ENCODE data around the gene MOBP. TPM values are rescaled to one million over a fixed set of nuclear protein-coding genes. Genes with fewer than 3 reads are reported as not detected.

The MOBP gene
- total RNA-seq, 4 donors from 2014 or later = 0.08 to 0.47 TPM; not detected in 2

DNA sequence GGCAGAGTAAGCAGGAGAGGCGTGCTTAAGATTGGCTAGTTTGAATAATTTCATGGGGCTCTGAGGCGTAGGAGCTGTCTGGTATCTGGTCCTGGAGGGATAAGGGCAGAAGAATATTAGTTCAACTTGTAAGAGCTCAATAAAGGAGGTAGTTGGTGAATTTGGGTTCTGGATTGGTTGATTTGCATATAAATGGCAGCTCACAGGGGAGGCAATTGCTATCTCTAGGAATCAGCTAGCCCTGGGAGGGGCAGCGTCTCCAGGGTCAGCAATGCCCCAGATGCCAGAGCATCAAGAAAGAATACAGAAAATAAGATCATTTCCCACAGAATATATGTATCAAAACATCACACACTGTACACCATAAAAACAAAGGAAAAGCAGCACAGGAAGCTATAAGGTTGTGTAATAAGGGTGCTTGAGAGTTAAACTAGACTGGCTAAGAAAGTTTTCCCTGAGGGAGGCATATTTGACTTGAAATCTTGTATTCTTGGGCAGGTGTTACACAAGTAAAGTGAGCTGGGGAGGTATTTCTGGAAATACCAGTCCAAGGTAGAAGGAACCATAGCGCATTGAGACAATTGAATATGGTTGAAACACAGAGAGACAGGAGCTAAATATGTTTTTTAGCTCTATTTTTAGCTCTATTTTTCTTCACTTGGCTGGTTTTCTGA is 6.1 kb downstream of the MOBP start:
- peaks cover 19% of the 10 kb centered on the region for H3K27me3 ChIP-seq
- H3K4me1 ChIP-seq = no peaks in the 10 kb centered on the region
- TF ChIP-seq POLR2AphosphoS5 (IDR thresholded peaks at IDR 0.05) (no peak), POLR2A (IDR thresholded peaks at IDR 0.05) (no peak), EP300 (IDR thresholded peaks at IDR 0.05) (no peak)
- TF ChIP-seq, protein P1, sequence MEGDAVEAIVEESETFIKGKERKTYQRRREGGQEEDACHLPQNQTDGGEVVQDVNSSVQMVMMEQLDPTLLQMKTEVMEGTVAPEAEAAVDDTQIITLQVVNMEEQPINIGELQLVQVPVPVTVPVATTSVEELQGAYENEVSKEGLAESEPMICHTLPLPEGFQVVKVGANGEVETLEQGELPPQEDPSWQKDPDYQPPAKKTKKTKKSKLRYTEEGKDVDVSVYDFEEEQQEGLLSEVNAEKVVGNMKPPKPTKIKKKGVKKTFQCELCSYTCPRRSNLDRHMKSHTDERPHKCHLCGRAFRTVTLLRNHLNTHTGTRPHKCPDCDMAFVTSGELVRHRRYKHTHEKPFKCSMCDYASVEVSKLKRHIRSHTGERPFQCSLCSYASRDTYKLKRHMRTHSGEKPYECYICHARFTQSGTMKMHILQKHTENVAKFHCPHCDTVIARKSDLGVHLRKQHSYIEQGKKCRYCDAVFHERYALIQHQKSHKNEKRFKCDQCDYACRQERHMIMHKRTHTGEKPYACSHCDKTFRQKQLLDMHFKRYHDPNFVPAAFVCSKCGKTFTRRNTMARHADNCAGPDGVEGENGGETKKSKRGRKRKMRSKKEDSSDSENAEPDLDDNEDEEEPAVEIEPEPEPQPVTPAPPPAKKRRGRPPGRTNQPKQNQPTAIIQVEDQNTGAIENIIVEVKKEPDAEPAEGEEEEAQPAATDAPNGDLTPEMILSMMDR (IDR thresholded peaks at IDR 0.05) = no peak
- no peak for ATAC-seq
- no peak overlapping the region for H3K4me3 ChIP-seq
- 79 to 95% methylated on average over 3 to 4 of the region's 4 CpGs for WGBS, 2 donors (ENCODE audit: low coverage in 1 of 2)
- no peaks in the 10 kb centered on the region for H3K36me3 ChIP-seq
- no peak overlapping the region for H3K27ac ChIP-seq
- H3K9me3 ChIP-seq = peaks cover 0 to 7% (median 0%) of the 10 kb centered on the region in 3 donors

DNA sequence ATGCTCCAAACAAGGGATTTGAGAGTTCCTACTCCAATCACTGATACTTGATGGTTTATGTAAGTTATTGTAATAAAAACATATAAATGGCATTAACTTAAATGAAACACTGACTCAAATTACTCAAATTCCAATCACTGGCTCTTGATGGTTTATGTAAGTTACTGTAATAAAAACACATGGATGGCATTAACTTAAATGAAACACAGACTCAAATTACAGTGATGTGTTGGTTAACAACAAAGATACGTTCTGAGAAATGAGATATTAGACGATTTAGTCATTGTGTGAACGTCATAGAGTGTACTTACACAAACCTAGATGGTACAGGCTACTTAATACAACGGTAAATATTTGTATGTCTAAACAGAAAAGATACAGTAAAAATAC is 6.6 kb downstream of the MOBP start:
- Histone ChIP-seq H3K27me3 (peaks cover 19% of the 10 kb centered on the region), H3K36me3 (no peaks in the 10 kb centered on the region), H3K4me3 (no peak overlapping the region), H3K4me1 (no peaks in the 10 kb centered on the region), H3K9me3 (peaks cover 0 to 7% (median 0%) of the 10 kb centered on the region in 3 donors), H3K27ac (no peak overlapping the region)
- ATAC-seq = no peak
- TF ChIP-seq, protein P1 (IDR thresholded peaks at IDR 0.05) = no peak
- TF ChIP-seq POLR2AphosphoS5 (IDR thresholded peaks at IDR 0.05) = no peak
- no peak for TF ChIP-seq POLR2A (IDR thresholded peaks at IDR 0.05)
- TF ChIP-seq EP300 (IDR thresholded peaks at IDR 0.05) = no peak
- WGBS, 2 donors (ENCODE audit: low coverage in 1 of 2) = 45 to 50% methylated on average over 4 of the region's 4 CpGs

DNA sequence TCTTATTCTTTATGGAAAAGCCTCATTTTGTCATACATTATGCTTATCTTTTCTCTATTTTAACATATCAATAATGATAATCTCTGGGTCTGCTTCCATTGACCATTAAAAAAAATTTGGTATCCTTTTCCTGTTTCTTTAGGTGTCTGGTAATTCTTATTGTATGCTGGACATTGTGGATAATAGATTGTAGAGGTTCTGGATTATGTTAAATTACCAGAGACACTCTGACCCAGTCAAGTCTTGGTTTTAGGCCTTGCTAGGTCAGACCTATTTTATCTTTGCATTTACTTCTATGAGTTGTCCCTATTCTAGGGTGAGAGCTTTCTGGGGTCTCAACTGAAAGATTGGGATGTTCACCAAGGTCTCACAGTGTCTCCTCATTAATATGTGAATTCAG is 9.3 kb downstream of the MOBP start:
- no peaks in the 10 kb centered on the region for H3K36me3 ChIP-seq
- TF ChIP-seq EP300 (IDR thresholded peaks at IDR 0.05) = no peak
- TF ChIP-seq, protein P1 (IDR thresholded peaks at IDR 0.05) = no peak
- TF ChIP-seq POLR2A (IDR thresholded peaks at IDR 0.05) = no peak
- TF ChIP-seq POLR2AphosphoS5 (IDR thresholded peaks at IDR 0.05) = no peak
- H3K27me3 ChIP-seq = peaks cover 16% of the 10 kb centered on the region
- no peak overlapping the region for H3K4me3 ChIP-seq
- no peaks in the 10 kb centered on the region for H3K4me1 ChIP-seq
- no peak for ATAC-seq
- H3K9me3 ChIP-seq = peaks cover 0 to 7% (median 0%) of the 10 kb centered on the region in 3 donors
- no peak overlapping the region for H3K27ac ChIP-seq

DNA sequence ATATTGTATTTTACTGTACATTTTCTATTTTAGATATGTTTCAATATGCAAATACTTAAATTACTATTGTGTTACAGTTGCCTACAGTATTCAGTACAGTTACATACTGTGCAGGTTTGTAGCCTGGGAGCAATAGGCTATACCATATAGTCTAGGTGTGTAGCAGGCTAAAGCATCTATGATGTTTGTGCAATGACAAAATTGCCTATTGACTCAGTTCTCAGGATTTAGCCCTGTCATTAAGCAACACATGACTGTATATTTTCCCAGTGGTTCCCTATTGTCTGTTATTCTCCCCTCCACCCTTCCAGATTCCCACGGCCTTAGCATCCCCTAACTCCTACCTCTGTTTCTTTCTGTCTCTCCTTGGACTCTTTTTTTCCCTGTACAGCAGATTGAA is 10.7 kb downstream of the MOBP start:
- H3K4me1 ChIP-seq = no peaks in the 10 kb centered on the region
- no peak for TF ChIP-seq EP300 (IDR thresholded peaks at IDR 0.05)
- TF ChIP-seq, protein P1 (IDR thresholded peaks at IDR 0.05) = no peak
- no peak for TF ChIP-seq POLR2AphosphoS5 (IDR thresholded peaks at IDR 0.05)
- no peak for TF ChIP-seq POLR2A (IDR thresholded peaks at IDR 0.05)
- peaks cover 0 to 7% (median 0%) of the 10 kb centered on the region in 3 donors for H3K9me3 ChIP-seq
- peaks cover 9% of the 10 kb centered on the region for H3K27me3 ChIP-seq
- 64 to 100% methylated on average over 1 of the region's 1 CpG for WGBS, 2 donors (ENCODE audit: low coverage in 1 of 2)
- H3K36me3 ChIP-seq = no peaks in the 10 kb centered on the region
- no peak overlapping the region for H3K27ac ChIP-seq
- no peak overlapping the region for H3K4me3 ChIP-seq
- no peak for ATAC-seq

DNA sequence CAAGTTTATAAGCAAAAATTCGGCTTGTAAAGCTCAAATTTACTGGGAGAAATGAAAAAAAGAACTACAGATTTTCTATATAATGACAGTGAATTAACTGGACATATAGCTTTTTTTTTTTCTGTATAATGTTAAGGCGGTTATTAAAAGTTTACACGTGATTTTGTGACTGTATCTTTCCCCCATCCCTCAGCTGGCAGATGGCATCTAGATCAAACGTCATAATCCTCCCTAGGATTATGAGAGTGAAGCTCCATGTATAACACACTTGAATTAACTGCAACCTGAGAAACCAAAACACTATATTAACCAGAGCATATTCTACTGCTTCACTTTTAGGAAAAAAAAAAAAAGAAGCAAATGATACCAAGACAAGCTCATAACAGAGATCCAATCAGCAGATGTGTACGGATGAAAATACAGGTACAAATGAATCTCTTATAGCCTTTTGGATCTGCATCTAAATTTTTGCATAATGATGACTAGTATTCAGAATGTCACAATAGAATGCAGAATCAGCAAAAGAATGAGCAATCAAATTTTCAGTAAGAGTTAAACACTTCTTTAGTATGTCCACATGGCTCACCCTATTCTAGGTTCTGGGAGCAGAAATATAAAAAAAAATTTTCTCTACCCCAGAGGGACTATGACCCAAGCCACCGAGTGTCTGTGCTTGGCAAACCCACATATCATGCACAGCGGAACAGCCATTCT is 12.4 kb downstream of the MOBP start:
- Histone ChIP-seq H3K27ac (no peak overlapping the region), H3K4me3 (no peak overlapping the region), H3K36me3 (no peaks in the 10 kb centered on the region), H3K27me3 (peaks cover 4% of the 10 kb centered on the region), H3K9me3 (peaks cover 0 to 7% (median 0%) of the 10 kb centered on the region in 3 donors), H3K4me1 (no peaks in the 10 kb centered on the region)
- ATAC-seq = no peak
- WGBS, 2 donors (ENCODE audit: low coverage in 1 of 2) = 46 to 63% methylated on average over 7 of the region's 7 CpGs
- TF ChIP-seq POLR2AphosphoS5 (IDR thresholded peaks at IDR 0.05) = no peak
- TF ChIP-seq POLR2A (IDR thresholded peaks at IDR 0.05) = no peak
- TF ChIP-seq, protein P1 (IDR thresholded peaks at IDR 0.05) = no peak
- TF ChIP-seq EP300 (IDR thresholded peaks at IDR 0.05) = no peak
